Measurements from ENCODE around the gene ACSL3.
"Not testable (repeated sequence)": the region's sequence is repeated elsewhere in the genome, so short reads cannot be mapped to it uniquely, and the experiment has no call there.

- TF ChIP-seq CTCF, POLR2A, EP300 (IDR thresholded peaks at IDR 0.05): not testable (repeated sequence)
These were observed 7.9 kb downstream of the ACSL3 start for GRCh38 chr2:222868560-222869251.
